Lower leg skin (tissue), 3 donors: ENCODE results near the gene P2RX6.

Experiments
- POLR2A ChIP-seq, 2 donors: fragments of 450-650 bp; IDR thresholded peaks; one replicate each; pipeline ENCODE4 v1.6.1; 2016 to 2017; ENCODE audit warnings: antibody characterized with exemption in 2 of 2, mild to moderate bottlenecking in 1 of 2, moderate library complexity in 1 of 2
- TF ChIP-seq, protein P1 (sequence below), 3 donors: fragments of 450-650 bp; IDR thresholded peaks; one replicate each; pipeline ENCODE4 v1.5.1; 2016; ENCODE audit warnings: antibody characterized with exemption in 3 of 3, mild to moderate bottlenecking in 3 of 3, moderate library complexity in 2 of 3

DNA sequence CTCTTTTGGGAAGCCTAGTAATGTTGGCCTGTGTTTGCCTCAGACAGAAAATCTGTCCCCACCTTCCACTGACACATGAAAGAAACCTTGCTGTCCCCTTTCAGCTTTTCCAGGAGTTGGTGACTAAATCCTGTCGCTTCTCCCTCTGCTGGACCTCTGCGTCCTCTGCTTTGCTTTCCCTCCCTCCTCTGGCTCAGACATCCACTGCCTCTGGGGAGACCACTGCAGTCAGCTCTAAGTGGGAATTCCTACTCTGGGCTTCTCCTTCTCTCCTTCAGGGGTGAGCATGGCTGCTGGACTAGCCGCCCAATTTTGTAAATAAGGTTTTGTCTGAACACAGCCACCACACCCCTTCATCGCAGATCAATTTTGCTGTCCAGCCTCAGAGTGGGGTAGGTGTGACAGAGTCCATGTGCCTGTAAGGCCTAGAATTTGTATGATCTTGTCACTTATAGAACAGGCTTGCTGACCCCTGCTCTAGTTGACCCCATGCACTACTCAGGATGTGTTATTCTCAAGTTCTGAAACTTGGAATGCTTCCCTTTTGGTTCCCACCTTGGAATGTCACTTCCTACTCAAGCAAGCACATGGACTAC, 53.8 kb downstream of the P2RX6 start:
- TF ChIP-seq, protein P1, sequence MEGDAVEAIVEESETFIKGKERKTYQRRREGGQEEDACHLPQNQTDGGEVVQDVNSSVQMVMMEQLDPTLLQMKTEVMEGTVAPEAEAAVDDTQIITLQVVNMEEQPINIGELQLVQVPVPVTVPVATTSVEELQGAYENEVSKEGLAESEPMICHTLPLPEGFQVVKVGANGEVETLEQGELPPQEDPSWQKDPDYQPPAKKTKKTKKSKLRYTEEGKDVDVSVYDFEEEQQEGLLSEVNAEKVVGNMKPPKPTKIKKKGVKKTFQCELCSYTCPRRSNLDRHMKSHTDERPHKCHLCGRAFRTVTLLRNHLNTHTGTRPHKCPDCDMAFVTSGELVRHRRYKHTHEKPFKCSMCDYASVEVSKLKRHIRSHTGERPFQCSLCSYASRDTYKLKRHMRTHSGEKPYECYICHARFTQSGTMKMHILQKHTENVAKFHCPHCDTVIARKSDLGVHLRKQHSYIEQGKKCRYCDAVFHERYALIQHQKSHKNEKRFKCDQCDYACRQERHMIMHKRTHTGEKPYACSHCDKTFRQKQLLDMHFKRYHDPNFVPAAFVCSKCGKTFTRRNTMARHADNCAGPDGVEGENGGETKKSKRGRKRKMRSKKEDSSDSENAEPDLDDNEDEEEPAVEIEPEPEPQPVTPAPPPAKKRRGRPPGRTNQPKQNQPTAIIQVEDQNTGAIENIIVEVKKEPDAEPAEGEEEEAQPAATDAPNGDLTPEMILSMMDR (IDR thresholded peaks at IDR 0.05), result no peak
- TF ChIP-seq POLR2A (IDR thresholded peaks at IDR 0.05), result no peak
